A549 (cell line): Measurements from ENCODE around the gene GGA1. TPM values are rescaled to one million over a fixed set of nuclear protein-coding genes. Genes with fewer than 3 reads are reported as not detected.

Experiments used
- ATAC-seq, 2 experiments: fragments of 200-7000 bp in 1 of 2; fragments of >200 bp in 1 of 2; cut with Nextera tagmentation in 1 of 2; cut with Tn5 transposase in 1 of 2; 3 replicates each; pipeline versions ENCODE4 v1.8.0 to v1.9.1; 2018 to 2020; ENCODE audit warnings: mild to moderate bottlenecking in 1 of 2, moderate library complexity in 1 of 2
- CTCF ChIA-PET: fragments of 300-600 bp; sonication (Branson Sonifier 250); formaldehyde crosslinking; extraction: SDS; loops from one replicate; lab custom pipeline; 2021; ENCODE audit warnings: antibody characterized with exemption, inconsistent platforms; lab: Yijun Ruan, JAX
- POLR2A ChIA-PET: fragments of 350-600 bp; formaldehyde crosslinking; extraction: SDS; loops from one replicate; lab custom pipeline; 2021; ENCODE audit warnings: antibody characterized with exemption, inconsistent platforms; lab: Yijun Ruan, JAX
- DNase-seq, 2 experiments: peaks; one replicate each; pipeline versions ENCODE4 v3.0.0 to v3.0.0-alpha.2; 2011 to 2016; ENCODE audit warnings: low read depth in 1 of 2, low spot score in 1 of 2
- FAIRE-seq: peaks from 2 replicates; lab custom pipeline; 2011; peaks lifted over from hg19 to GRCh38; lab: Jason Lieb, UNC
- H3K27ac ChIP-seq, 2 experiments: fragments of >200 bp; sonication (Bioruptor Twin); formaldehyde crosslinking; 3 replicates each; pipeline ENCODE4 v1.5.1; 2016 to 2017
- H3K4me1 ChIP-seq: fragments of >200 bp; sonication (Bioruptor Twin); formaldehyde crosslinking; 3 replicates; pipeline ENCODE4 v1.6.1; 2016
- H3K4me2 ChIP-seq: fragments of >200 bp; sonication (Bioruptor Twin); formaldehyde crosslinking; 3 replicates; pipeline ENCODE4 v1.6.1; 2016
- H3K4me3 ChIP-seq: fragments of >200 bp; sonication (Bioruptor Twin); formaldehyde crosslinking; 3 replicates; pipeline ENCODE4 v1.5.1; 2016
- H3K9me3 ChIP-seq: fragments of >200 bp; sonication (Bioruptor Twin); formaldehyde crosslinking; 3 replicates; pipeline ENCODE4 v1.6.1; 2016
- BCL3 ChIP-seq: fragments of >200 bp; sonication (Bioruptor Twin); formaldehyde crosslinking; IDR thresholded peaks from 3 replicates; pipeline ENCODE4 v1.6.1; 2016
- BHLHE40 ChIP-seq: IDR thresholded peaks from 2 replicates; pipeline ENCODE4 v1.6.1; 2012; ENCODE audit warnings: low read depth, low read length, inconsistent platforms
- CBX2 ChIP-seq: fragments of 200-600 bp; sonication (generic); IDR thresholded peaks from 2 replicates; pipeline ENCODE4 v1.6.1; 2016; ENCODE audit warnings: low read depth, mild to moderate bottlenecking, borderline replicate concordance
- CEBPB ChIP-seq, 2 experiments: fragments of >200 bp in 1 of 2; sonication (Bioruptor Twin) in 1 of 2; formaldehyde crosslinking in 1 of 2; IDR thresholded peaks; 2 replicates each; pipeline ENCODE4 v1.6.1; 2012 to 2016
- CHD2 ChIP-seq: fragments of 150-350 bp; IDR thresholded peaks from 2 replicates; pipeline ENCODE4 v1.6.1; 2014; ENCODE audit warnings: low read length; ENCODE audit not compliant: partially characterized antibody
- CTCF ChIP-seq: fragments of >200 bp; sonication (Bioruptor Twin); formaldehyde crosslinking; IDR thresholded peaks from 3 replicates; pipeline ENCODE4 v1.5.1; 2016
- EHF ChIP-seq: fragments of 250-450 bp; sonication (Bioruptor Pico); IDR thresholded peaks from 2 replicates; pipeline ENCODE4 v1.5.0; 2020; ENCODE audit warnings: mild to moderate bottlenecking
- ESRRA ChIP-seq: fragments of 150-350 bp; IDR thresholded peaks from 2 replicates; pipeline ENCODE4 v1.6.1; 2014; ENCODE audit warnings: mild to moderate bottlenecking, low read length, borderline replicate concordance
- FOXS1 ChIP-seq: fragments of 250-450 bp; sonication (Bioruptor Pico); IDR thresholded peaks from 2 replicates; pipeline ENCODE4 v1.5.0; 2020; ENCODE audit warnings: mild to moderate bottlenecking, moderate library complexity
- HES2 ChIP-seq: fragments of >200 bp; sonication (Bioruptor Twin); formaldehyde crosslinking; IDR thresholded peaks from 2 replicates; pipeline ENCODE4 v1.6.1; 2016
- JUN ChIP-seq, 2 experiments: fragments of >200 bp; sonication (Bioruptor Twin); formaldehyde crosslinking; IDR thresholded peaks; 2 replicates in 1 of 2; 3 replicates in 1 of 2; pipeline ENCODE4 v1.6.1; 2016 to 2017
- MAFK ChIP-seq: fragments of 450-650 bp; IDR thresholded peaks from 2 replicates; pipeline ENCODE4 v1.6.1; 2014; ENCODE audit not compliant: partially characterized antibody
- MAX ChIP-seq: IDR thresholded peaks from 2 replicates; pipeline ENCODE4 v1.6.1; 2012
- MAZ ChIP-seq: fragments of 150-350 bp; IDR thresholded peaks from 2 replicates; pipeline ENCODE4 v1.6.1; 2014; ENCODE audit warnings: antibody characterized with exemption, low read depth, low read length, borderline replicate concordance
- NR3C1 ChIP-seq: fragments of >200 bp; sonication (Bioruptor Twin); formaldehyde crosslinking; IDR thresholded peaks from 3 replicates; pipeline ENCODE4 v1.6.1; 2017
- PBX3 ChIP-seq: IDR thresholded peaks from 2 replicates; pipeline ENCODE4 v1.6.1; 2012
- POLR2AphosphoS2 ChIP-seq: conservative IDR thresholded peaks from 2 replicates; pipeline ENCODE4 v1.6.1; 2012; ENCODE audit warnings: low read length, improper control_type of control experiment, inconsistent platforms
- RAD21 ChIP-seq, 2 experiments: fragments of >200 bp in 1 of 2; sonication (Bioruptor Twin) in 1 of 2; formaldehyde crosslinking in 1 of 2; IDR thresholded peaks in 1 of 2; conservative IDR thresholded peaks in 1 of 2; 2 replicates in 1 of 2; 3 replicates in 1 of 2; pipeline ENCODE4 v1.6.1; 2012 to 2018; ENCODE audit warnings: inconsistent platforms in 1 of 2
- TFCP2L1 ChIP-seq: fragments of 250-450 bp; sonication (Bioruptor Pico); IDR thresholded peaks from 2 replicates; pipeline ENCODE4 v1.5.0; 2021; ENCODE audit warnings: mild to moderate bottlenecking
- ZSCAN20 ChIP-seq: fragments of 250-450 bp; sonication (Bioruptor Pico); IDR thresholded peaks from 2 replicates; pipeline ENCODE4 v1.8.0; 2022; ENCODE audit warnings: mild to moderate bottlenecking, moderate library complexity
- WGBS: methylation state at CpG from one replicate; pipeline ENCODE4 v1.1.6; 2017; ENCODE audit errors: missing lambda C conversion rate; 5-methylcytosine and 5-hydroxymethylcytosine counted together
- polyA plus RNA-seq, 4 experiments: library from polyadenylated mRNA; depleted of rRNA in 3 of 4; stranded (reverse); fragments of >200 nt; fragmentation: RNase III in 1 of 4; extraction: RNeasy Plus Mini Kit Qiagen cat#74134 plus additional on column Dnase treatment in 1 of 4; gene quantifications; 2 replicates in 3 of 4; 3 replicates in 1 of 4; pipeline ENCODE4 v1.2.3, GENCODE V29; 2011 to 2017

The GGA1 gene
- polyA plus RNA-seq, 2 of the 4 experiments (the other 2 are of a cell fraction): 22.0 to 26.1 TPM

GRCh38 chr22:37569009-37569920 is 39.4 kb upstream of the GGA1 start:
- H3K4me1 ChIP-seq: peaks cover 42% of the 10 kb centered on the region
- no peaks in the 10 kb centered on the region for H3K9me3 ChIP-seq
- FAIRE-seq (no peak), DNase-seq (no peak), ATAC-seq (peak; percentile 7 to 12; a peak in 2 of 6 replicates)
- ChIA-PET POLR2A (no interaction called here), CTCF (interaction anchor here (1.3 to 18.5 kb wide), 9 partner anchors 10 to 251 kb away, joined by 3 to 771 read pairs (median 36); partner anchors contain the start of gene LGALS2)
- H3K27ac ChIP-seq: peak overlapping the region; percentile 20 to 79; a peak in 4 of 6 replicates
- WGBS: 33% methylated on average over 19 of the region's 21 CpGs
- TF ChIP-seq JUN (IDR thresholded peaks at IDR 0.05) (peak in 1 of 2 experiments; percentile 39; a peak in 1 of 5 replicates), BHLHE40 (no peak)
- H3K4me2 ChIP-seq: peak overlapping the region; percentile 64
- H3K4me3 ChIP-seq: no peak overlapping the region

GRCh38 chr22:37569921-37570660 is 38.5 kb upstream of the GGA1 start:
- H3K4me1 ChIP-seq: peaks cover 34% of the 10 kb centered on the region
- no peak for DNase-seq
- peak in 1 of 2 experiments; percentile 14; a peak in 1 of 6 replicates for ATAC-seq
- H3K4me2 ChIP-seq: peak overlapping the region; percentile 64
- 55% methylated on average over 8 of the region's 9 CpGs for WGBS
- H3K4me3 ChIP-seq: no peak overlapping the region
- ChIA-PET POLR2A (no interaction called here), CTCF (interaction anchor here (0.6 to 18.5 kb wide), 8 partner anchors 3 to 301 kb away, joined by 3 to 771 read pairs (median 6); partner anchors contain the start of genes CDC42EP1 and LGALS2)
- no peak for FAIRE-seq
- peak; percentile 21; the same call in 1 of the 3 replicates for TF ChIP-seq BCL3
- TF ChIP-seq PBX3: 0 out of 2 replicates have a peak, but pooled peaks have one; percentile 4
- TF ChIP-seq ESRRA: peak; percentile 76
- no peak for TF ChIP-seq POLR2AphosphoS2
- peak overlapping the region; percentile 20 to 79; a peak in 4 of 6 replicates for H3K27ac ChIP-seq
- no peaks in the 10 kb centered on the region for H3K9me3 ChIP-seq

DNA sequence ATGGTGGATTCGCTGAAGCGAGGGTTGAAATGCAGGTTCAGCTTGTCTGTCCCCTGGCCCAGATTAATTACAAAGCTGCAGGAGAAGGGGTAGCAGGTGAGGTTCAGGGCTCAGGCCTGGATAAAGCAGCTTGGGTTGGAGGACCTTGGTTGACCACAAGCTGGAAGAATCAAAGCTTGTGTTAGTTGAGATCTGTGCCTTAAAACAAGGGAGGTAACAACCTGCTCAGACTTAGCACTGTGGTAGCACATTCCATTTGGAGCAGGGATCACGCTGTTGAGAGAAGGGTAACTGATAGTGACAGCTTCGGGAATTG is 38.0 kb upstream of the GGA1 start:
- TF ChIP-seq POLR2AphosphoS2 (no peak), ZSCAN20 (CRISPR knock-in tag) (no peak), BCL3 (no peak), MAFK (no peak), RAD21 (conservative IDR thresholded peaks at IDR 0.05 in 1 of 2, IDR thresholded peaks at IDR 0.05 in 1 of 2) (no peak), TFCP2L1 (CRISPR knock-in tag) (no peak), EHF (CRISPR knock-in tag) (no peak), NR3C1 (no peak), CHD2 (no peak), CTCF (no peak), MAX (no peak), CBX2 (no peak), CEBPB (IDR thresholded peaks at IDR 0.05) (no peak), MAZ (no peak), FOXS1 (CRISPR knock-in tag) (no peak), HES2 (no peak)
- TF ChIP-seq, all 56 proteins: peak for 0
- FAIRE-seq (no peak), ATAC-seq (peak in 1 of 2 experiments; percentile 8; a peak in 2 of 6 replicates), DNase-seq (no peak)
- Histone ChIP-seq H3K4me2 (no peak overlapping the region), H3K27ac (peak overlapping the region in 1 of 2 experiments; percentile 79; a peak in 1 of 6 replicates), H3K4me1 (peaks cover 34% of the 10 kb centered on the region), H3K4me3 (no peak overlapping the region), H3K9me3 (no peaks in the 10 kb centered on the region)
- CTCF ChIA-PET: interaction anchor here (0.6 to 18.5 kb wide), 8 partner anchors 3 to 301 kb away, joined by 3 to 771 read pairs (median 6); partner anchors contain the start of genes CDC42EP1 and LGALS2
- WGBS: 83% methylated on average over 4 of the region's 4 CpGs
- POLR2A ChIA-PET: no interaction called here
